GM23338 (cell line): ENCODE measurements around the gene FAM200C. TPM values are rescaled to one million over a fixed set of nuclear protein-coding genes. Genes with fewer than 3 reads are reported as not detected.

Experiments
- ATAC-seq: fragments of 200-7000 bp; cut with Tn5 transposase; 3 replicates; pipeline ENCODE4 v1.9.1; 2020
- DNase-seq: peaks from one replicate; pipeline ENCODE4 v3.0.0-alpha.2; 2015; ENCODE audit warnings: low spot score
- H2AFZ ChIP-seq: fragments of 200-600 bp; sonication (generic); 2 replicates; pipeline ENCODE4 v1.8.0; 2016; ENCODE audit warnings: antibody characterized with exemption, mild to moderate bottlenecking, moderate library complexity
- H3F3A ChIP-seq: fragments of 200-600 bp; sonication (generic); replicated peaks from 2 replicates; pipeline ENCODE4 v1.8.0; 2017; ENCODE audit warnings: antibody characterized with exemption, mixed run types, low read depth
- H3K27ac ChIP-seq: fragments of 200-600 bp; sonication (generic); 2 replicates; pipeline ENCODE4 v1.6.1; 2016; ENCODE audit warnings: low read depth
- H3K27me3 ChIP-seq: fragments of 200-600 bp; sonication (generic); 2 replicates; pipeline ENCODE4 v1.8.0; 2016; ENCODE audit warnings: mild to moderate bottlenecking, mixed run types, moderate library complexity; ENCODE audit not compliant: insufficient read depth
- H3K36me3 ChIP-seq: fragments of 200-600 bp; sonication (generic); 2 replicates; pipeline ENCODE4 v1.8.0; 2016; ENCODE audit warnings: mild to moderate bottlenecking; ENCODE audit not compliant: insufficient read depth
- H3K4me1 ChIP-seq: fragments of 200-600 bp; sonication (generic); 2 replicates; pipeline ENCODE4 v1.8.0; 2016; ENCODE audit warnings: mild to moderate bottlenecking, moderate library complexity; ENCODE audit not compliant: insufficient read depth
- H3K4me2 ChIP-seq: fragments of 200-600 bp; sonication (generic); 2 replicates; pipeline ENCODE4 v1.7.1; 2017; ENCODE audit warnings: mixed run types
- H3K4me3 ChIP-seq: fragments of 200-600 bp; sonication (generic); 2 replicates; pipeline ENCODE4 v1.6.1; 2016; ENCODE audit warnings: mixed run types
- H3K79me2 ChIP-seq: fragments of 200-600 bp; sonication (generic); replicated peaks from 2 replicates; pipeline ENCODE4 v1.8.0; 2017; ENCODE audit warnings: mild to moderate bottlenecking; ENCODE audit not compliant: insufficient read depth
- H3K9me2 ChIP-seq: fragments of 200-600 bp; sonication (generic); 2 replicates; pipeline ENCODE4 v1.8.0; 2017; ENCODE audit not compliant: insufficient read depth
- H4K20me1 ChIP-seq: fragments of 200-600 bp; sonication (generic); replicated peaks from 2 replicates; pipeline ENCODE4 v1.8.0; 2017; ENCODE audit warnings: mild to moderate bottlenecking; ENCODE audit not compliant: insufficient read depth
- H3K27ac Mint-ChIP-seq: 2 replicates; pipeline ENCODE4 v1.8.0; 2020; ENCODE audit warnings: inconsistent platforms, mild to moderate bottlenecking, moderate library complexity, mixed read lengths
- H3K27me3 Mint-ChIP-seq: 3 replicates; pipeline ENCODE4 v1.8.0; 2022; ENCODE audit warnings: low read depth, mild to moderate bottlenecking, moderate library complexity, mixed read lengths, inconsistent platforms; ENCODE audit not compliant: insufficient read depth, poor library complexity
- H3K36me3 Mint-ChIP-seq: 3 replicates; pipeline ENCODE4 v1.8.0; 2021; ENCODE audit warnings: low read depth, mild to moderate bottlenecking, inconsistent platforms, moderate library complexity, mixed read lengths
- H3K4me1 Mint-ChIP-seq: 3 replicates; pipeline ENCODE4 v1.8.0; 2020; ENCODE audit warnings: mild to moderate bottlenecking, inconsistent platforms, mixed read lengths
- H3K4me3 Mint-ChIP-seq: 3 replicates; pipeline ENCODE4 v1.8.0; 2021; ENCODE audit warnings: moderate library complexity, mild to moderate bottlenecking, inconsistent platforms, mixed read lengths
- H3K9me3 Mint-ChIP-seq: 3 replicates; pipeline ENCODE4 v1.8.0; 2020; ENCODE audit warnings: moderate library complexity, mild to moderate bottlenecking, inconsistent platforms, mixed read lengths
- CREB1 ChIP-seq: fragments of 250-450 bp; sonication (Bioruptor Pico); IDR thresholded peaks from 2 replicates; pipeline ENCODE4 v1.5.0; 2020; ENCODE audit warnings: low read depth, mild to moderate bottlenecking, moderate library complexity
- CTCF ChIP-seq, 2 experiments: fragments of 200-600 bp in 1 of 2; sonication (generic) in 1 of 2; conservative IDR thresholded peaks; 2 replicates each; pipeline versions ENCODE4 v1.5.1 to v1.6.1; 2016 to 2017; ENCODE audit warnings: antibody characterized with exemption in 2 of 2, low read depth in 2 of 2, mild to moderate bottlenecking in 2 of 2, moderate library complexity in 1 of 2
- EZH2 ChIP-seq: fragments of 200-600 bp; sonication (generic); IDR thresholded peaks from one replicate; pipeline ENCODE4 v1.8.0; 2017; ENCODE audit warnings: antibody characterized with exemption, mild to moderate bottlenecking, low read depth; ENCODE audit not compliant: unreplicated experiment
- EZH2phosphoT487 ChIP-seq: fragments of 200-600 bp; sonication (generic); IDR thresholded peaks from one replicate; pipeline ENCODE4 v1.8.1; 2018; ENCODE audit warnings: antibody characterized with exemption; ENCODE audit not compliant: unreplicated experiment
- JUNB ChIP-seq: IDR thresholded peaks from one replicate; pipeline ENCODE4 v1.6.1; 2016; ENCODE audit warnings: antibody characterized with exemption; ENCODE audit not compliant: unreplicated experiment
- NANOG ChIP-seq: IDR thresholded peaks from 2 replicates; pipeline ENCODE4 v1.6.1; 2016; ENCODE audit warnings: antibody characterized with exemption, borderline replicate concordance
- POLR2AphosphoS5 ChIP-seq: IDR thresholded peaks from 2 replicates; pipeline ENCODE4 v1.6.1; 2016; ENCODE audit warnings: antibody characterized with exemption, low read depth
- STAT1 ChIP-seq: IDR thresholded peaks from one replicate; pipeline ENCODE4 v1.6.1; 2016; ENCODE audit warnings: antibody characterized with exemption; ENCODE audit not compliant: unreplicated experiment
- ZNF114 ChIP-seq: fragments of 250-450 bp; sonication (Bioruptor Pico); IDR thresholded peaks from 2 replicates; pipeline ENCODE4 v1.5.0; 2020; ENCODE audit warnings: mild to moderate bottlenecking, moderate library complexity
- ZNF331 ChIP-seq: fragments of 250-450 bp; sonication (Bioruptor Pico); IDR thresholded peaks from 2 replicates; pipeline ENCODE4 v1.5.0; 2020; ENCODE audit warnings: low read depth, mild to moderate bottlenecking, moderate library complexity
- polyA plus RNA-seq: library from polyadenylated mRNA; unstranded; fragments of >200 nt; fragmentation: Nextera tagmentation; extraction: Ambion mirVana; gene quantifications from 2 replicates; pipeline ENCODE4 v1.2.1, GENCODE V29; 2016
- total RNA-seq: library from RNA; depleted of rRNA; stranded (reverse); fragments of >200 nt; shearing (Covaris generic); gene quantifications from 2 replicates; pipeline ENCODE4 v1.2.3, GENCODE V29; 2014
- TF ChIP-seq, protein P1 (sequence below): IDR thresholded peaks from one replicate; pipeline ENCODE4 v1.6.1; 2018; ENCODE audit warnings: antibody characterized with exemption; ENCODE audit not compliant: unreplicated experiment
- TF ChIP-seq, protein P2 (sequence below): IDR thresholded peaks from 2 replicates; pipeline ENCODE4 v1.6.1; 2016; ENCODE audit warnings: antibody characterized with exemption

Gene FAM200C
- total and polyA plus RNA-seq, 2 experiments from 2014 or later, result 4.6 to 6.9 TPM

DNA sequence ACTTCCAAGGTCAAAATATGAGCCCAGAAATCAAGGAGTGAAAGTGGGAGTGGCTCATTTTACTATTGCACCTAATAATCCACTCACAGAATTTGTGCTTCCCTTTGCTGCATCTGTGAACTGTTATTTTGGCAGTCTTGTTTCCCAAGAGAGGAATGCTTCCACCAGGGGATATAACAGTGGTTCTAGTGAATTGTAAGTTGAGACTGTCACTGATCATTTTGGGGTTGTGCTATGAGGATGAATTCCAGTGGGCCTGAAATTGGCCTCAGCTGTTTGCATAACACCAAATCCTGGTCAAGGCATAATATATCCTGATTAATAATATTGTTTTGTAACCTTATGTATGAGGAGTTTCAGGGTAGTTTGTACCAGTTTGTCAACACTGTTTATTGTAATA, 14.4 kb downstream of the FAM200C start (continued):
- TF ChIP-seq, protein P1, sequence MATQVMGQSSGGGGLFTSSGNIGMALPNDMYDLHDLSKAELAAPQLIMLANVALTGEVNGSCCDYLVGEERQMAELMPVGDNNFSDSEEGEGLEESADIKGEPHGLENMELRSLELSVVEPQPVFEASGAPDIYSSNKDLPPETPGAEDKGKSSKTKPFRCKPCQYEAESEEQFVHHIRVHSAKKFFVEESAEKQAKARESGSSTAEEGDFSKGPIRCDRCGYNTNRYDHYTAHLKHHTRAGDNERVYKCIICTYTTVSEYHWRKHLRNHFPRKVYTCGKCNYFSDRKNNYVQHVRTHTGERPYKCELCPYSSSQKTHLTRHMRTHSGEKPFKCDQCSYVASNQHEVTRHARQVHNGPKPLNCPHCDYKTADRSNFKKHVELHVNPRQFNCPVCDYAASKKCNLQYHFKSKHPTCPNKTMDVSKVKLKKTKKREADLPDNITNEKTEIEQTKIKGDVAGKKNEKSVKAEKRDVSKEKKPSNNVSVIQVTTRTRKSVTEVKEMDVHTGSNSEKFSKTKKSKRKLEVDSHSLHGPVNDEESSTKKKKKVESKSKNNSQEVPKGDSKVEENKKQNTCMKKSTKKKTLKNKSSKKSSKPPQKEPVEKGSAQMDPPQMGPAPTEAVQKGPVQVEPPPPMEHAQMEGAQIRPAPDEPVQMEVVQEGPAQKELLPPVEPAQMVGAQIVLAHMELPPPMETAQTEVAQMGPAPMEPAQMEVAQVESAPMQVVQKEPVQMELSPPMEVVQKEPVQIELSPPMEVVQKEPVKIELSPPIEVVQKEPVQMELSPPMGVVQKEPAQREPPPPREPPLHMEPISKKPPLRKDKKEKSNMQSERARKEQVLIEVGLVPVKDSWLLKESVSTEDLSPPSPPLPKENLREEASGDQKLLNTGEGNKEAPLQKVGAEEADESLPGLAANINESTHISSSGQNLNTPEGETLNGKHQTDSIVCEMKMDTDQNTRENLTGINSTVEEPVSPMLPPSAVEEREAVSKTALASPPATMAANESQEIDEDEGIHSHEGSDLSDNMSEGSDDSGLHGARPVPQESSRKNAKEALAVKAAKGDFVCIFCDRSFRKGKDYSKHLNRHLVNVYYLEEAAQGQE, result no peak
- TF ChIP-seq CREB1 (CRISPR knock-in tag) (no peak), EZH2 (no peak), NANOG (no peak), CTCF (conservative IDR thresholded peaks at IDR 0.05; ENCODE audit: low read depth in 2 of 2) (no peak), EZH2phosphoT487 (no peak), POLR2AphosphoS5 (no peak), JUNB (no peak)

GRCh38 chr5:160384681-160385080, 15.2 kb downstream of the FAM200C start:
- H3K4me3 ChIP-seq, result no peak overlapping the region
- TF ChIP-seq ZNF331 (CRISPR knock-in tag) (no peak), ZNF114 (no peak), JUNB (no peak), EZH2phosphoT487 (no peak), STAT1 (no peak), POLR2AphosphoS5 (no peak)
- TF ChIP-seq, protein P1, result no peak
- TF ChIP-seq, protein P2, sequence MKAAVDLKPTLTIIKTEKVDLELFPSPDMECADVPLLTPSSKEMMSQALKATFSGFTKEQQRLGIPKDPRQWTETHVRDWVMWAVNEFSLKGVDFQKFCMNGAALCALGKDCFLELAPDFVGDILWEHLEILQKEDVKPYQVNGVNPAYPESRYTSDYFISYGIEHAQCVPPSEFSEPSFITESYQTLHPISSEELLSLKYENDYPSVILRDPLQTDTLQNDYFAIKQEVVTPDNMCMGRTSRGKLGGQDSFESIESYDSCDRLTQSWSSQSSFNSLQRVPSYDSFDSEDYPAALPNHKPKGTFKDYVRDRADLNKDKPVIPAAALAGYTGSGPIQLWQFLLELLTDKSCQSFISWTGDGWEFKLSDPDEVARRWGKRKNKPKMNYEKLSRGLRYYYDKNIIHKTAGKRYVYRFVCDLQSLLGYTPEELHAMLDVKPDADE, result no peak

More at GRCh38 chr5:160384681-160385080, 15.2 kb downstream of the FAM200C start:
- Histone ChIP-seq H2AFZ (no peak overlapping the region), H3K27me3 (no peaks in the 10 kb centered on the region), H3K9me2 (no peaks in the 10 kb centered on the region; the same call in 1 of the 2 replicates), H3K4me2 (no peak overlapping the region), H3K4me1 (peaks cover 3% of the 10 kb centered on the region; the same call in 1 of the 2 replicates), H3K79me2 (no peaks in the 10 kb centered on the region), H4K20me1 (no peaks in the 10 kb centered on the region), H3K36me3 (no peaks in the 10 kb centered on the region), H3K27ac (no peak overlapping the region), H3F3A (no peaks in the 10 kb centered on the region)
- H3K9me3 Mint-ChIP-seq, result peaks cover 17% of the 10 kb centered on the region; the same call in 2 of the 3 replicates
- H3K27ac Mint-ChIP-seq, result no peak overlapping the region
- no peak for ATAC-seq
- peaks cover 6% of the 10 kb centered on the region; the same call in 2 of the 3 replicates for H3K4me1 Mint-ChIP-seq
- peaks cover 2% of the 10 kb centered on the region for H3K27me3 Mint-ChIP-seq
- no peak for DNase-seq
- peaks cover 16% of the 10 kb centered on the region; the same call in 2 of the 3 replicates for H3K36me3 Mint-ChIP-seq
- H3K4me3 Mint-ChIP-seq, result no peak overlapping the region
